ENCODE results near the gene PRDM16. TPM values are rescaled to one million over a fixed set of nuclear protein-coding genes. Genes with fewer than 3 reads are reported as not detected.

Gene PRDM16
- total and polyA plus RNA-seq, 2 experiments from 2014 or later = 41.8 to 55.8 TPM

GRCh38 chr1:3462356-3463012, 393.5 kb downstream of the PRDM16 start:
- Histone ChIP-seq H3K27ac (no peak overlapping the region), H3K4me3 (no peak overlapping the region), H3K9me3 (ENCODE audit: low read depth) (no peaks in the 10 kb centered on the region), H3K27me3 (no peaks in the 10 kb centered on the region), H3K36me3 (no peaks in the 10 kb centered on the region), H3K4me1 (ENCODE audit: low read depth) (no peaks in the 10 kb centered on the region)
- no peak for DNase-seq (ENCODE audit: low read depth in 1 of 2, low spot score in 1 of 2)
- TF ChIP-seq CTCF (IDR thresholded peaks at IDR 0.05; ENCODE audit: low read depth, low read length) = no peak

GRCh38 chr1:3463013-3463385, 394.0 kb downstream of the PRDM16 start:
- DNase-seq (ENCODE audit: low read depth in 1 of 2, low spot score in 1 of 2) = no peak
- Histone ChIP-seq H3K36me3 (no peaks in the 10 kb centered on the region), H3K9me3 (ENCODE audit: low read depth) (no peaks in the 10 kb centered on the region), H3K27ac (no peak overlapping the region), H3K4me3 (no peak overlapping the region), H3K4me1 (ENCODE audit: low read depth) (no peaks in the 10 kb centered on the region), H3K27me3 (no peaks in the 10 kb centered on the region)
- TF ChIP-seq CTCF (IDR thresholded peaks at IDR 0.05; ENCODE audit: low read depth, low read length) = no peak

GRCh38 chr1:3463408-3463863, 394.4 kb downstream of the PRDM16 start:
- TF ChIP-seq CTCF (IDR thresholded peaks at IDR 0.05; ENCODE audit: low read depth, low read length) = no peak
- no peaks in the 10 kb centered on the region for H3K9me3 ChIP-seq (ENCODE audit: low read depth)
- DNase-seq (ENCODE audit: low read depth in 1 of 2, low spot score in 1 of 2) = no peak
- no peaks in the 10 kb centered on the region for H3K36me3 ChIP-seq
- H3K27me3 ChIP-seq = no peaks in the 10 kb centered on the region
- H3K27ac ChIP-seq = no peak overlapping the region
- H3K4me1 ChIP-seq (ENCODE audit: low read depth) = no peaks in the 10 kb centered on the region
- no peak overlapping the region for H3K4me3 ChIP-seq

- Histone ChIP-seq H3K27me3 (no peaks in the 10 kb centered on the region), H3K27ac (no peak overlapping the region), H3K4me1 (ENCODE audit: low read depth) (no peaks in the 10 kb centered on the region), H3K36me3 (no peaks in the 10 kb centered on the region), H3K4me3 (no peak overlapping the region), H3K9me3 (ENCODE audit: low read depth) (no peaks in the 10 kb centered on the region)
- no peak for TF ChIP-seq CTCF (IDR thresholded peaks at IDR 0.05; ENCODE audit: low read depth, low read length)
- DNase-seq (ENCODE audit: low read depth in 1 of 2, low spot score in 1 of 2) = no peak
Measured at GRCh38 chr1:3463891-3464648, 395.1 kb downstream of the PRDM16 start.

GRCh38 chr1:3464649-3465025, 395.6 kb downstream of the PRDM16 start:
- Histone ChIP-seq H3K27me3 (no peaks in the 10 kb centered on the region), H3K36me3 (no peaks in the 10 kb centered on the region), H3K27ac (no peak overlapping the region), H3K9me3 (ENCODE audit: low read depth) (no peaks in the 10 kb centered on the region), H3K4me3 (no peak overlapping the region), H3K4me1 (ENCODE audit: low read depth) (no peaks in the 10 kb centered on the region)
- TF ChIP-seq CTCF (IDR thresholded peaks at IDR 0.05; ENCODE audit: low read depth, low read length) = no peak
- DNase-seq (ENCODE audit: low read depth in 1 of 2, low spot score in 1 of 2) = no peak

Measured in cardiac muscle cell (in vitro differentiated cells and primary cell).